Measurements from ENCODE around the gene RAPH1. TPM values are rescaled to one million over a fixed set of nuclear protein-coding genes. Genes with fewer than 3 reads are reported as not detected.
A peak's percentile ranks its signal among the peaks of the same experiment; 100 is the strongest.
"Not testable (repeated sequence)": the region's sequence is repeated elsewhere in the genome, so short reads cannot be mapped to it uniquely, and the experiment has no call there.

The RAPH1 gene
- total RNA-seq, 1 donor from 2014 or later = 50.4 TPM

GRCh38 chr2:203543898-203544328, 8.8 kb upstream of the RAPH1 start:
- Histone ChIP-seq H3K36me3 (ENCODE audit: insufficient read depth, low read length) (no peaks in the 10 kb centered on the region), H3K4me2 (ENCODE audit: low read length) (no peak overlapping the region), H3K9me3 (ENCODE audit: insufficient read depth, low read depth, low read length) (no peaks in the 10 kb centered on the region), H3K27me3 (ENCODE audit: insufficient read depth, low read length) (no peaks in the 10 kb centered on the region), H3K4me1 (ENCODE audit: insufficient read depth, low read length) (no peaks in the 10 kb centered on the region), H3K9ac (ENCODE audit: low read length) (no peak overlapping the region), H2AFZ (ENCODE audit: low read depth, low read length) (no peak overlapping the region), H3K27ac (ENCODE audit: low read depth, low read length) (no peak overlapping the region), H3K4me3 (ENCODE audit: insufficient read depth, low read depth, low read length) (no peak overlapping the region), H3K79me2 (ENCODE audit: insufficient read depth, low read length) (no peaks in the 10 kb centered on the region), H4K20me1 (ENCODE audit: insufficient read depth, low read length) (no peaks in the 10 kb centered on the region)
- Mint-ChIP-seq H3K9me3 (ENCODE audit: unreplicated experiment) (no peaks in the 10 kb centered on the region), H3K36me3 (ENCODE audit: low read depth, unreplicated experiment) (no peaks in the 10 kb centered on the region), H3K27me3 (ENCODE audit: low read depth, unreplicated experiment) (peaks cover 2% of the 10 kb centered on the region), H3K27ac (ENCODE audit: unreplicated experiment) (no peak overlapping the region), H3K4me3 (ENCODE audit: unreplicated experiment) (no peak overlapping the region), H3K4me1 (ENCODE audit: low read depth, unreplicated experiment) (peaks cover 5% of the 10 kb centered on the region)
- FAIRE-seq (no peak), DNase-seq (ENCODE audit: low read depth) (no peak)
- TF ChIP-seq EZH2 (IDR thresholded peaks at IDR 0.05; ENCODE audit: insufficient read depth, low read length) = no peak

- not testable (repeated sequence) for H3K27me3 ChIP-seq (ENCODE audit: insufficient read depth, low read length); H3K27me3 Mint-ChIP-seq (ENCODE audit: low read depth, unreplicated experiment); H3K4me1 Mint-ChIP-seq (ENCODE audit: low read depth, unreplicated experiment); FAIRE-seq; H3K9ac ChIP-seq (ENCODE audit: low read length); H3K36me3 Mint-ChIP-seq (ENCODE audit: low read depth, unreplicated experiment); DNase-seq (ENCODE audit: low read depth); H3K4me2 ChIP-seq (ENCODE audit: low read length); H3K79me2 ChIP-seq (ENCODE audit: insufficient read depth, low read length); H3K27ac ChIP-seq (ENCODE audit: low read depth, low read length); H4K20me1 ChIP-seq (ENCODE audit: insufficient read depth, low read length); H2AFZ ChIP-seq (ENCODE audit: low read depth, low read length); H3K4me3 ChIP-seq (ENCODE audit: insufficient read depth, low read depth, low read length); H3K4me3 Mint-ChIP-seq (ENCODE audit: unreplicated experiment); H3K36me3 ChIP-seq (ENCODE audit: insufficient read depth, low read length); H3K9me3 ChIP-seq (ENCODE audit: insufficient read depth, low read depth, low read length); H3K27ac Mint-ChIP-seq (ENCODE audit: unreplicated experiment); H3K4me1 ChIP-seq (ENCODE audit: insufficient read depth, low read length)
- H3K9me3 Mint-ChIP-seq (ENCODE audit: unreplicated experiment) = peaks cover 11% of the 10 kb centered on the region
Measured at GRCh38 chr2:203540598-203540997, 5.5 kb upstream of the RAPH1 start.

- H3K27me3 Mint-ChIP-seq (ENCODE audit: low read depth, unreplicated experiment); H3K27ac ChIP-seq (ENCODE audit: low read depth, low read length); H3K4me3 Mint-ChIP-seq (ENCODE audit: unreplicated experiment); DNase-seq (ENCODE audit: low read depth); H3K9ac ChIP-seq (ENCODE audit: low read length); H3K4me1 Mint-ChIP-seq (ENCODE audit: low read depth, unreplicated experiment); H3K36me3 Mint-ChIP-seq (ENCODE audit: low read depth, unreplicated experiment); H4K20me1 ChIP-seq (ENCODE audit: insufficient read depth, low read length); H3K9me3 ChIP-seq (ENCODE audit: insufficient read depth, low read depth, low read length); FAIRE-seq; H2AFZ ChIP-seq (ENCODE audit: low read depth, low read length); H3K27me3 ChIP-seq (ENCODE audit: insufficient read depth, low read length); H3K4me3 ChIP-seq (ENCODE audit: insufficient read depth, low read depth, low read length); H3K4me2 ChIP-seq (ENCODE audit: low read length); H3K36me3 ChIP-seq (ENCODE audit: insufficient read depth, low read length); H3K27ac Mint-ChIP-seq (ENCODE audit: unreplicated experiment); H3K4me1 ChIP-seq (ENCODE audit: insufficient read depth, low read length): not testable (repeated sequence)
- H3K79me2 ChIP-seq (ENCODE audit: insufficient read depth, low read length) = peaks cover 17% of the 10 kb centered on the region
- H3K9me3 Mint-ChIP-seq (ENCODE audit: unreplicated experiment) = peaks cover 11% of the 10 kb centered on the region
Measured at GRCh38 chr2:203538237-203538636, 3.1 kb upstream of the RAPH1 start.

DNA sequence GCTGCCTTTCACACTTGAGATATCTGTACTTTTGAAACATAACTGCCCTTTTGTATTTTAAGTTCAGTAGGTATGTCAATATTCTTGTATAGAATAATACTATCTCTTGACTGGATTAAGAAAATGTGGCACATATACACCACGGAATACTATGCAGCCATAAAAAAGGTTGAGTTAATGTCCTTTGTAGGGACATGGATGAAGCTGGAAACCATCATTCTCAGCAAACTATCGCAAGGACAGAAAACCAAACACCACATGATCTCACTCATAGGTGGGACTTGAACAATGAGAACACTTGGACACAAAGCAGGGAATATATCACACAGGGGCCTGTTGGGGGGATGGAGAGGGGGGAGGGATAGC, 1.5 kb upstream of the RAPH1 start:
- not testable (repeated sequence) for FAIRE-seq; H3K27ac ChIP-seq (ENCODE audit: low read depth, low read length); H3K36me3 ChIP-seq (ENCODE audit: insufficient read depth, low read length); H2AFZ ChIP-seq (ENCODE audit: low read depth, low read length); H3K4me1 ChIP-seq (ENCODE audit: insufficient read depth, low read length); H3K27me3 Mint-ChIP-seq (ENCODE audit: low read depth, unreplicated experiment); H3K27me3 ChIP-seq (ENCODE audit: insufficient read depth, low read length); H3K27ac Mint-ChIP-seq (ENCODE audit: unreplicated experiment); H3K4me3 ChIP-seq (ENCODE audit: insufficient read depth, low read depth, low read length); H3K36me3 Mint-ChIP-seq (ENCODE audit: low read depth, unreplicated experiment); H3K4me2 ChIP-seq (ENCODE audit: low read length); H3K9me3 ChIP-seq (ENCODE audit: insufficient read depth, low read depth, low read length); H3K9ac ChIP-seq (ENCODE audit: low read length); DNase-seq (ENCODE audit: low read depth)
- Histone ChIP-seq H4K20me1 (ENCODE audit: insufficient read depth, low read length) (peaks cover 24% of the 10 kb centered on the region), H3K79me2 (ENCODE audit: insufficient read depth, low read length) (peaks cover 34% of the 10 kb centered on the region)
- Mint-ChIP-seq H3K4me3 (ENCODE audit: unreplicated experiment) (peak overlapping the region; percentile 86), H3K9me3 (ENCODE audit: unreplicated experiment) (peaks cover 11% of the 10 kb centered on the region), H3K4me1 (ENCODE audit: low read depth, unreplicated experiment) (peaks cover 15% of the 10 kb centered on the region)
